ENCODE measurements around the gene MTA1.

The MTA1 gene

GRCh38 chr14:105492031-105492970 is 72.7 kb downstream of the MTA1 start:
- ATAC-seq (no peak), DNase-seq (ENCODE audit: low spot score in 2 of 2) (peak in 1 of 2 donors; percentile 48)
- H3K27ac Mint-ChIP-seq = peak overlapping the region; percentile 74
- H3K4me3 Mint-ChIP-seq = peak overlapping the region; percentile 81
- H3K36me3 Mint-ChIP-seq = peaks cover 42% of the 10 kb centered on the region
- peaks cover 24% of the 10 kb centered on the region for H3K4me1 Mint-ChIP-seq
- H3K9me3 Mint-ChIP-seq = no peaks in the 10 kb centered on the region

GRCh38 chr14:105492971-105493871 is 73.6 kb downstream of the MTA1 start:
- H3K27ac Mint-ChIP-seq = peak overlapping the region; percentile 48
- no peak overlapping the region for H3K4me3 Mint-ChIP-seq
- H3K36me3 Mint-ChIP-seq = peaks cover 35% of the 10 kb centered on the region
- DNase-seq (ENCODE audit: low spot score in 2 of 2) (peak in 1 of 2 donors; percentile 47), ATAC-seq (no peak)
- H3K9me3 Mint-ChIP-seq = no peaks in the 10 kb centered on the region
- peaks cover 24% of the 10 kb centered on the region for H3K4me1 Mint-ChIP-seq

GRCh38 chr14:105493921-105494605 is 74.4 kb downstream of the MTA1 start:
- ATAC-seq (no peak), DNase-seq (ENCODE audit: low spot score in 2 of 2) (peak in 1 of 2 donors; percentile 48)
- no peak overlapping the region for H3K27ac Mint-ChIP-seq

GRCh38 chr14:105494606-105494929 is 74.9 kb downstream of the MTA1 start:
- H3K4me3 Mint-ChIP-seq = no peak overlapping the region
- ATAC-seq (no peak), DNase-seq (ENCODE audit: low spot score in 2 of 2) (no peak)
- H3K36me3 Mint-ChIP-seq = peaks cover 22% of the 10 kb centered on the region
- no peak overlapping the region for H3K27ac Mint-ChIP-seq
- no peaks in the 10 kb centered on the region for H3K9me3 Mint-ChIP-seq
- H3K4me1 Mint-ChIP-seq = peaks cover 10% of the 10 kb centered on the region

More at GRCh38 chr14:105493921-105494605, 74.4 kb downstream of the MTA1 start:
- H3K36me3 Mint-ChIP-seq = peaks cover 27% of the 10 kb centered on the region
- no peak overlapping the region for H3K4me3 Mint-ChIP-seq
- no peaks in the 10 kb centered on the region for H3K9me3 Mint-ChIP-seq
- peaks cover 16% of the 10 kb centered on the region for H3K4me1 Mint-ChIP-seq

GRCh38 chr14:105495101-105495989 is 75.7 kb downstream of the MTA1 start:
- H3K36me3 Mint-ChIP-seq = peaks cover 20% of the 10 kb centered on the region
- ATAC-seq (no peak), DNase-seq (ENCODE audit: low spot score in 2 of 2) (no peak)
- no peaks in the 10 kb centered on the region for H3K9me3 Mint-ChIP-seq
- H3K4me3 Mint-ChIP-seq = no peak overlapping the region
- H3K27ac Mint-ChIP-seq = no peak overlapping the region
- peaks cover 7% of the 10 kb centered on the region for H3K4me1 Mint-ChIP-seq

GRCh38 chr14:105495990-105496830 is 76.6 kb downstream of the MTA1 start:
- no peak for DNase-seq (ENCODE audit: low spot score in 2 of 2)

GRCh38 chr14:105496831-105497591 is 77.4 kb downstream of the MTA1 start:
- peaks cover 2% of the 10 kb centered on the region for H3K4me1 Mint-ChIP-seq
- no peaks in the 10 kb centered on the region for H3K9me3 Mint-ChIP-seq
- H3K4me3 Mint-ChIP-seq = no peak overlapping the region
- H3K27ac Mint-ChIP-seq = no peak overlapping the region
- peaks cover 7% of the 10 kb centered on the region for H3K36me3 Mint-ChIP-seq
- ATAC-seq (no peak), DNase-seq (ENCODE audit: low spot score in 2 of 2) (no peak)

More at GRCh38 chr14:105495990-105496830, 76.6 kb downstream of the MTA1 start:
- ATAC-seq = no peak
- peaks cover 7% of the 10 kb centered on the region for H3K4me1 Mint-ChIP-seq
- no peak overlapping the region for H3K27ac Mint-ChIP-seq
- peaks cover 15% of the 10 kb centered on the region for H3K36me3 Mint-ChIP-seq
- no peak overlapping the region for H3K4me3 Mint-ChIP-seq
- H3K9me3 Mint-ChIP-seq = no peaks in the 10 kb centered on the region

- H3K4me1 Mint-ChIP-seq = no peaks in the 10 kb centered on the region
- no peak overlapping the region for H3K27ac Mint-ChIP-seq
Measured at GRCh38 chr14:105497671-105498429, 78.2 kb downstream of the MTA1 start.

GRCh38 chr14:105498430-105499255 is 79.0 kb downstream of the MTA1 start:
- no peak for ATAC-seq
- Mint-ChIP-seq H3K4me3 (no peak overlapping the region), H3K9me3 (no peaks in the 10 kb centered on the region), H3K27ac (no peak overlapping the region), H3K36me3 (peaks cover 13% of the 10 kb centered on the region), H3K4me1 (no peaks in the 10 kb centered on the region)
- DNase-seq (ENCODE audit: low spot score in 2 of 2) = peak in 1 of 2 donors; percentile 49

More at GRCh38 chr14:105497671-105498429, 78.2 kb downstream of the MTA1 start:
- no peak overlapping the region for H3K4me3 Mint-ChIP-seq
- H3K9me3 Mint-ChIP-seq = no peaks in the 10 kb centered on the region
- ATAC-seq (no peak), DNase-seq (ENCODE audit: low spot score in 2 of 2) (peak in 1 of 2 donors; percentile 50)
- peaks cover 11% of the 10 kb centered on the region for H3K36me3 Mint-ChIP-seq

- H3K4me1 Mint-ChIP-seq = no peaks in the 10 kb centered on the region
- no peak overlapping the region for H3K4me3 Mint-ChIP-seq
- DNase-seq (ENCODE audit: low spot score in 2 of 2) (no peak), ATAC-seq (no peak)
- H3K36me3 Mint-ChIP-seq = peaks cover 13% of the 10 kb centered on the region
- H3K9me3 Mint-ChIP-seq = no peaks in the 10 kb centered on the region
- no peak overlapping the region for H3K27ac Mint-ChIP-seq
Measured at GRCh38 chr14:105499256-105500035, 79.8 kb downstream of the MTA1 start.

GRCh38 chr14:105500036-105500725 is 80.6 kb downstream of the MTA1 start:
- ATAC-seq = no peak
- H3K4me1 Mint-ChIP-seq = no peaks in the 10 kb centered on the region
- DNase-seq (ENCODE audit: low spot score in 2 of 2) = no peak
- peaks cover 13% of the 10 kb centered on the region for H3K36me3 Mint-ChIP-seq
- H3K9me3 Mint-ChIP-seq = no peaks in the 10 kb centered on the region
- no peak overlapping the region for H3K27ac Mint-ChIP-seq
- H3K4me3 Mint-ChIP-seq = no peak overlapping the region

Data from stimulated activated effector memory CD8-positive, alpha-beta T cell treated with anti-CD3 and anti-CD28 coated beads, Interleukin-12 subunit alpha, Interleukin-12 subunit beta, amount 100 ng/mL, for 72 hours (primary cell).